ENCODE measurements around the gene IQCC. TPM values are rescaled to one million over a fixed set of nuclear protein-coding genes. Genes with fewer than 3 reads are reported as not detected.
A peak's percentile ranks its signal among the peaks of the same experiment; 100 is the strongest.

Gene IQCC
- total and polyA plus RNA-seq, 8 donors = 1.9 to 8.7 (median 7.9) TPM

GRCh38 chr1:32195531-32195930 lies 9.9 kb upstream of the IQCC start:
- no peak overlapping the region for H3K4me3 ChIP-seq
- intact Hi-C loops (cut with DNase I) = no loop called here
- H3K36me3 ChIP-seq = peaks cover 4 to 84% of the 10 kb centered on the region in 2 donors

GRCh38 chr1:32195972-32196823 lies 9.3 kb upstream of the IQCC start:
- Histone ChIP-seq H3K4me1 (peaks cover 7 to 16% of the 10 kb centered on the region in 2 donors), H3K4me3 (no peak overlapping the region), H3K9me3 (no peaks in the 10 kb centered on the region), H3K36me3 (peaks cover 4 to 77% of the 10 kb centered on the region in 2 donors), H3K27ac (no peak overlapping the region), H3K27me3 (no peaks in the 10 kb centered on the region)
- ATAC-seq (no peak), DNase-seq (no peak)
- TF ChIP-seq CTCF (IDR thresholded peaks at IDR 0.05) = no peak
- intact Hi-C loops (cut with DNase I) = no loop called here

More at GRCh38 chr1:32195531-32195930, 9.9 kb upstream of the IQCC start:
- Histone ChIP-seq H3K9me3 (no peaks in the 10 kb centered on the region), H3K27me3 (no peaks in the 10 kb centered on the region), H3K27ac (no peak overlapping the region), H3K4me1 (peaks cover 4 to 12% of the 10 kb centered on the region in 2 donors)
- no peak for TF ChIP-seq CTCF (IDR thresholded peaks at IDR 0.05)
- no peak for ATAC-seq
- DNase-seq = no peak

GRCh38 chr1:32197074-32197473 lies 8.4 kb upstream of the IQCC start:
- H3K36me3 ChIP-seq = peaks cover 4 to 68% of the 10 kb centered on the region in 2 donors
- no peak for TF ChIP-seq CTCF (IDR thresholded peaks at IDR 0.05)
- DNase-seq (peak in 1 of 4 donors; percentile 46), ATAC-seq (peak; percentile 70)
- H3K4me3 ChIP-seq = no peak overlapping the region
- H3K27ac ChIP-seq = no peak overlapping the region
- H3K9me3 ChIP-seq = no peaks in the 10 kb centered on the region
- peaks cover 14 to 25% of the 10 kb centered on the region in 2 donors for H3K4me1 ChIP-seq
- H3K27me3 ChIP-seq = no peaks in the 10 kb centered on the region
- intact Hi-C loops (cut with DNase I) = no loop called here

GRCh38 chr1:32197837-32198236 lies 7.6 kb upstream of the IQCC start:
- H3K9me3 ChIP-seq = no peaks in the 10 kb centered on the region
- H3K4me3 ChIP-seq = no peak overlapping the region
- ATAC-seq (no peak), DNase-seq (no peak)
- no peak for TF ChIP-seq CTCF (IDR thresholded peaks at IDR 0.05)
- no peaks in the 10 kb centered on the region for H3K27me3 ChIP-seq
- peaks cover 4 to 61% of the 10 kb centered on the region in 2 donors for H3K36me3 ChIP-seq
- no peak overlapping the region for H3K27ac ChIP-seq
- intact Hi-C loops (cut with DNase I) = no loop called here
- peaks cover 14 to 26% of the 10 kb centered on the region in 2 donors for H3K4me1 ChIP-seq

- Histone ChIP-seq H3K4me3 (no peak overlapping the region), H3K27me3 (no peaks in the 10 kb centered on the region), H3K36me3 (peaks cover 4 to 55% of the 10 kb centered on the region in 2 donors), H3K27ac (no peak overlapping the region), H3K4me1 (peaks cover 14 to 26% of the 10 kb centered on the region in 2 donors), H3K9me3 (no peaks in the 10 kb centered on the region)
- no peak for TF ChIP-seq CTCF (IDR thresholded peaks at IDR 0.05)
- DNase-seq = peak in 1 of 4 donors; percentile 2
- no peak for ATAC-seq
- intact Hi-C loops (cut with DNase I) = no loop called here
These were observed 7.0 kb upstream of the IQCC start for GRCh38 chr1:32198237-32199042.
